ENCODE measurements around the gene ISOC2. TPM values are rescaled to one million over a fixed set of nuclear protein-coding genes. Genes with fewer than 3 reads are reported as not detected.

ISOC2 gene
- total and polyA plus RNA-seq, 8 donors = 19.8 to 348 (median 70.7) TPM

DNA sequence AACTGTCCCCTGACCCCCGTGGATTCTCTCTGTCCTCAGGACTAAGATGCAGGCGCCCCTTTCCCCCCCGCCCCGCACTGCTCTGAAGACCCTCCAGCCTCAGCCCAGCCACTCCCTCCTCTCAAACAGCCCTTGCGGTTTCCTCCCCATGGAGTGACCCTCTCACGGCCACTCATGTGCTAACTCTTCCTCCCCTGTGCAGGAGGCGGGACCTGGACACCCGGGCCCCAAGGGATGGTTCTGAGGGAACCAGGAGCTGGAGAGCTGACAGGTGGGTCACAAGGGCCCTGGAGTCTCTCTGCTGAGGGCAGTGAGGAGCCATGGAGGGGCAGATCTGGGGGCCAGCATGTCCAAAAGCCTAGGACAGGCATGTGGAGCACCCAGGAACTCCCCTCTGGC, 1.9 kb downstream of the ISOC2 start:
- Histone ChIP-seq H3K27ac (peak overlapping the region in 4 of 5 donors; percentile 91 to 96 (median 94)), H3K36me3 (peaks cover 0 to 26% (median 21%) of the 10 kb centered on the region in 4 donors), H3K4me3 (peak overlapping the region in 2 of 4 donors; percentile 76 to 83), H3K4me1 (peaks cover 17 to 31% (median 28%) of the 10 kb centered on the region in 4 donors), H3K9me3 (no peaks in the 10 kb centered on the region), H3K27me3 (no peaks in the 10 kb centered on the region)
- intact Hi-C loops (cut with DNase I; ENCODE audit: low total_unique reads) = no loop called here
- DNase-seq = no peak
- WGBS, 5 donors = 60 to 74% (median 65%) methylated on average over 6 to 8 of the region's 8 CpGs
- no peak for TF ChIP-seq POLR2A (IDR thresholded peaks at IDR 0.05)
- TF ChIP-seq, protein P1, sequence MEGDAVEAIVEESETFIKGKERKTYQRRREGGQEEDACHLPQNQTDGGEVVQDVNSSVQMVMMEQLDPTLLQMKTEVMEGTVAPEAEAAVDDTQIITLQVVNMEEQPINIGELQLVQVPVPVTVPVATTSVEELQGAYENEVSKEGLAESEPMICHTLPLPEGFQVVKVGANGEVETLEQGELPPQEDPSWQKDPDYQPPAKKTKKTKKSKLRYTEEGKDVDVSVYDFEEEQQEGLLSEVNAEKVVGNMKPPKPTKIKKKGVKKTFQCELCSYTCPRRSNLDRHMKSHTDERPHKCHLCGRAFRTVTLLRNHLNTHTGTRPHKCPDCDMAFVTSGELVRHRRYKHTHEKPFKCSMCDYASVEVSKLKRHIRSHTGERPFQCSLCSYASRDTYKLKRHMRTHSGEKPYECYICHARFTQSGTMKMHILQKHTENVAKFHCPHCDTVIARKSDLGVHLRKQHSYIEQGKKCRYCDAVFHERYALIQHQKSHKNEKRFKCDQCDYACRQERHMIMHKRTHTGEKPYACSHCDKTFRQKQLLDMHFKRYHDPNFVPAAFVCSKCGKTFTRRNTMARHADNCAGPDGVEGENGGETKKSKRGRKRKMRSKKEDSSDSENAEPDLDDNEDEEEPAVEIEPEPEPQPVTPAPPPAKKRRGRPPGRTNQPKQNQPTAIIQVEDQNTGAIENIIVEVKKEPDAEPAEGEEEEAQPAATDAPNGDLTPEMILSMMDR (IDR thresholded peaks at IDR 0.05) = no peak
- no peak for TF ChIP-seq EP300 (IDR thresholded peaks at IDR 0.05)

DNA sequence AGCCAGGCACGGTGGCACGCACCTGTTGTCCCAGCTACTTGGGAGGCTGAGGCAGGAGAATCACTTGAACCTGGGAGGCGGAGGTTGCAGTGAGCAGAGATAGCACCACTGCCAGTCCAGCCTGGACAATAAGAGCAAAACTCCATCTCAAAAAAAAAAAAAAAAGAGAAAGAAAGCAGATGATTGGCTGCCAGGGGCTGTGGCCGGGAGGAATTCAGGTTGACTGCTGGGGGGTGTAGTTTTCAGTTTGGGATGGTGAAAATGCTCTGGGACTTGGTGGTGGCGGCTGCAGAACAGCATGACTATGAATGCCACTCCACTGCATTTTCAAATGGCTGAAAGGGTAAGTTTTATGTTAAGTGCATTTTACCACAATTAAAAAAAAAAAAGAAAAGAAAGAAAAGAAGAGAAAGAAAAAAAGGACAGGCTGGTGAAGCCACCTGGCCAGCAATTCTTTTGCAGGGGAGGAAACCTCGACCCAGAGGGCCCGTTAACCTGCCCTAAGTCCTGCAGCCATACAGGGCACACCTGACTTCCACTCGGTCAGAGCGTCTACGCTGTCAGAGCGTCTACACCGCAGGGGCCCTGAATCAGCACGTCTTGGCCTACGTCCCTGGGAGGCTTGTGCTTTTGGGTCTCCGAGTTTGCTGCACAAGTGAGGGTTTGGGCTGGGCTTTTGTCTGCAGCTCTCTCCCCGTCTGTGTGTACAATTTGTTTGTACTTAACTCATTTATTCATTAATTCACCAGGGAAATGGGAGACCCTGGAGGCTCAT, 3.6 kb downstream of the ISOC2 start:
- no peaks in the 10 kb centered on the region for H3K9me3 ChIP-seq
- TF ChIP-seq, protein P1 (IDR thresholded peaks at IDR 0.05) = no peak
- TF ChIP-seq POLR2A (IDR thresholded peaks at IDR 0.05) (no peak), POLR2AphosphoS5 (IDR thresholded peaks at IDR 0.05) (no peak), EP300 (IDR thresholded peaks at IDR 0.05) (no peak)
- 79 to 87% (median 85%) methylated on average over 15 to 16 of the region's 16 CpGs for WGBS, 5 donors
- no peak overlapping the region for H3K4me3 ChIP-seq
- H3K27me3 ChIP-seq = peaks cover 0 to 5% (median 4%) of the 10 kb centered on the region in 3 donors
- H3K27ac ChIP-seq = no peak overlapping the region
- intact Hi-C loops (cut with DNase I; ENCODE audit: low total_unique reads) = no loop called here
- peaks cover 0 to 34% (median 25%) of the 10 kb centered on the region in 4 donors for H3K36me3 ChIP-seq
- peaks cover 20 to 35% (median 31%) of the 10 kb centered on the region in 4 donors for H3K4me1 ChIP-seq
- no peak for DNase-seq

DNA sequence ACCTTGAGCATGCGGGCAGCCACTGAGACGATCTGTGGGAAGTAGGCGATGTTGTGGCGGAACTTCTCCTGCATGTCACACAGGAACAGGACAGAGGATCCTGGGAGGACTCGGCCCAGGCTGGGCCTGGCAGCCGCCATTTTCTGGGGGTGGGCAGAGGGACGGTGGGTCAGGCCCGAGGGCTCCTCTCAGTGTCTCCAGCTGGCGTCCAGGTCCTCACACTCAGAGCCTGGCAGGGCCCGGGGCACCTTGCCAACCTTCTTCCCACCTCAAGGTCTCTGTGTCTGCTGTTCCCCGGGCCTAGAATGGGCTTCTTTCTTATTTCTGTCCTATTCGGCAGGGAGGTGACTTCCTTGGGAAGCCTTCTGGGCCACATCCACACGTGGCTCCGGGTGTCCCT, 5.1 kb downstream of the ISOC2 start:
- no peak for DNase-seq
- TF ChIP-seq POLR2A (IDR thresholded peaks at IDR 0.05) = no peak
- TF ChIP-seq EP300 (IDR thresholded peaks at IDR 0.05) = no peak
- H3K36me3 ChIP-seq = peaks cover 0 to 34% (median 25%) of the 10 kb centered on the region in 4 donors
- intact Hi-C loops (cut with DNase I; ENCODE audit: low total_unique reads) = no loop called here
- H3K9me3 ChIP-seq = no peaks in the 10 kb centered on the region
- H3K4me3 ChIP-seq = no peak overlapping the region
- WGBS, 5 donors = 89 to 95% (median 91%) methylated on average over 7 to 14 of the region's 14 CpGs
- H3K4me1 ChIP-seq = peaks cover 36 to 41% (median 38%) of the 10 kb centered on the region in 4 donors
- peaks cover 11 to 20% (median 19%) of the 10 kb centered on the region in 3 donors for H3K27me3 ChIP-seq
- H3K27ac ChIP-seq = no peak overlapping the region

DNA sequence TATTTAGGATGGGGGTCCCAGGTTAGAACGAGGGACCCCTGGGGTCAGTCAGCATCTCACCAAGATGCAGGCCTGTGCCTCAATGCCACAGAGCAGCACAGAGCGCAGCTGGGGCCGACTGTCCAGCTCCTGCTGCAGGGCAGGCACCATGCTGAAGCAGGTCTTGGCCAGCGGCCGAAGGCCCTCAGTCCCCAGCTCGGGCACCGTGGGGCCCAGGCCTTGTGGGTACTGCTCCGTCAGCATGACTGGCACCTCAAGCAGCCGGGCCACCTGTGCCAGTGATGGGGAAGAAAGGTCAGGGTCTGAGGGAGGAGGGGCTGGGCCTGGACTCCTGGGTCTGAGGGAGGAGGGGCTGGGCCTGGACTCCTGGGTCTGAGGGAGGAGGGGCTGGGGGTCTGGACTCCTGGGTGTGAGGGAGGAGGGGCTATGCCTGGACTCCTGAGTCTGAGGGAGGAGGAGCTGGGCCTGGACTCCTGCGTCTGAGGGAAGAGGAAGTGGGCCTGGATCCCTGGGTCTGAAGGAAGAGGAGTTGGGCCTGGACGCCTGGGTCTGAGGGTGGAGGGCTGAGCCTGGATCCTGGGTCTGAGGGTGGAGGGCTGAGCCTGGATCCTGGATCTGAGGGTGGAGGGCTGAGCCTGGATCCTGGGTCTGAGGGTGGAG, 5.7 kb downstream of the ISOC2 start:
- peaks cover 16 to 27% (median 26%) of the 10 kb centered on the region in 3 donors for H3K27me3 ChIP-seq
- DNase-seq = no peak
- no peak overlapping the region for H3K27ac ChIP-seq
- peaks cover 36 to 40% (median 36%) of the 10 kb centered on the region in 4 donors for H3K4me1 ChIP-seq
- no peaks in the 10 kb centered on the region for H3K9me3 ChIP-seq
- WGBS, 5 donors = 80 to 94% (median 93%) methylated on average over 11 of the region's 11 CpGs
- H3K36me3 ChIP-seq = peaks cover 0 to 34% (median 25%) of the 10 kb centered on the region in 4 donors
- no peak overlapping the region for H3K4me3 ChIP-seq
- intact Hi-C loops (cut with DNase I; ENCODE audit: low total_unique reads) = no loop called here
- TF ChIP-seq POLR2AphosphoS5 (IDR thresholded peaks at IDR 0.05) (no peak), EP300 (IDR thresholded peaks at IDR 0.05) (no peak)
- TF ChIP-seq, protein P1 (IDR thresholded peaks at IDR 0.05) = no peak
